ENCODE data around the gene ABCA13.

GRCh38 chr7:48522692-48523091, 351.4 kb downstream of the ABCA13 start:
- TF ChIP-seq POLR2AphosphoS5 (IDR thresholded peaks at IDR 0.05; ENCODE audit: low read depth, low read length) = no peak
- TF ChIP-seq REST (IDR thresholded peaks at IDR 0.05; ENCODE audit: insufficient read depth in 1 of 2, low read depth in 2 of 2, low read length in 2 of 2) = no peak
- no peak for TF ChIP-seq SIN3A (IDR thresholded peaks at IDR 0.05; ENCODE audit: borderline replicate concordance, insufficient read depth, low read length)
- TF ChIP-seq TAF1 (IDR thresholded peaks at IDR 0.05; ENCODE audit: borderline replicate concordance, insufficient read depth, low read length) = no peak
